Activated T-cell treated with anti-CD3 and anti-CD28 coated beads, Interleukin-2, amount 50 U/mL, for 1 hour (primary cell): ENCODE results near the gene VTI1A.
"Not testable (repeated sequence)": the region's sequence is repeated elsewhere in the genome, so short reads cannot be mapped to it uniquely, and the experiment has no call there.

Experiments used
- DNase-seq: peaks from one replicate; pipeline ENCODE4 v3.0.0-alpha.2; 2020

The VTI1A gene

DNA sequence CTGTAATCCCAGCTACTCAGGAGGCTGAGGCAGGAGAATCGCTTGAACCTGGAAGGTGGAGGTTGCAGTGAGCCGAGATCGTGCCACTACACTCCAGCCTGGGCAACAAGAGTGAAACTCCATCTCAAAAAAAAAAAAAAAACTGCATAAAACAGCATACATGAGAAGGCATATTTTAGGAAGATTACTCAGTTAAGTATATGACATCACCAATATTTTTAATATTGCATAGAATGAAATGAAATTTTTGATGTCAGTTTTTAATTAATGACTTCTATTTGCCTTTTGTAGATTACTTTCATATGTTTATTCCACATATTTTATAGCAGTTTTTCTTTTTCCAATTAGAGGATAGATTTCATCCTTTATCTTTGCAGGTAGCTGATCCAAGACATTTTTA lies 284.4 kb downstream of the VTI1A start:
- DNase-seq, result not testable (repeated sequence)

DNA sequence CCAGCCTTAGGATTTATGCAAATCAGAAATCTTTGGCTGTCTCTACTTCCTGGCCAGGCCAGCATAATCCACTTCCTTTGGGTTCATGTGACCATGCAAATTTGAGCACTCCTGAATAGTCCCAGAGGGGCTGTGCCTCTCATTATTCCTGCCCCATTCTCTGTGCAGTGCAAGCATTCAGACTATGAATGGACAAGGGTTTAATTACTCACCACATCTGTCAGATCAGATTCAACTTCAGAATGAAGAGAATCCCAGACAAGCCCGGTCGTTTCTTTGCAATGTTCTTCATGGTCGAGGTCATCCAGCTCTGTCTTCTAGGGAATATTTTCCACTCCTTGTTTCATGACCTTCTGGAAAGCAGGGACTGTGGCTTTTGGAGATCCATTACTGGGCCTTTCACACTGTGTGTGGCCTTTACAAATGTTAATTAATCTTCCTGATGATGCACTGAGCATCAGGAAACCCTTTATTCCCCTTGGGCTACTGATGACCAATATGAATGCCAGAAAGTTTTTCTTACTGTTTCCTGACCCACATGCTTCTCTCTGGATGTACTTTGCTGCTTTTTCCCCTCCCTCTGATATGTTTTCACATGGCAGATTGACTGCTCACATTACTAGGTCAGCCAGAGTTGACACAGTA lies 285.4 kb downstream of the VTI1A start:
- no peak for DNase-seq

DNA sequence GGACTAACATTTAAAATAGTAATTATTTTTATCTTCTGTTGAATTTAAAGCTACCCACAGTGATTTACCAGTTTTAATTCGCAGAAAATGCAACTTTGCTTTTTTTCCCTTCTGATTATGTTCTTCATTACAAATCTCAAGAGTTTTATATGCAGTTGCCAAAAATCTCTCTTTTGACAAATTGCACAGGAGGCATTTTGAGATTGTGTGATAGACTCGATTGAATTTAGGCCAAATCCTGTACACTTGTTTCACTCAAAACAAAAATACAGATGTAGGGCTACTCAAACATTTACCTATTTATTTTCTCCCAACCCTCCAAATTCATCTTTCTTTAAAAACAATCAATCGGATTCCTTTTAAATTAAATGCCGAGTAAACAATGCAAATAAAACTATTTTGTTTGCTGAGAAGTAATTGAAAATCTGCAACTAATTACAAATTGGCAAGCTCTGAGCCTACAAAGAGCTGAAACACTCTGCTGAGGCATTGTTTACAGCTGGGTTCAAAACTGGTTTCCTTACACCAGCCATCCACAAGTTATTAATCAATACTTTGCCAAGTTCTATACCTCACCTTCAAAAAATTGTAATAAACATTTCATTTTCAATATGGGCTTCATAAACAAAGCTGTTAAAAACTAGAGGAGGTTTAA lies 288.2 kb downstream of the VTI1A start:
- DNase-seq, result no peak

DNA sequence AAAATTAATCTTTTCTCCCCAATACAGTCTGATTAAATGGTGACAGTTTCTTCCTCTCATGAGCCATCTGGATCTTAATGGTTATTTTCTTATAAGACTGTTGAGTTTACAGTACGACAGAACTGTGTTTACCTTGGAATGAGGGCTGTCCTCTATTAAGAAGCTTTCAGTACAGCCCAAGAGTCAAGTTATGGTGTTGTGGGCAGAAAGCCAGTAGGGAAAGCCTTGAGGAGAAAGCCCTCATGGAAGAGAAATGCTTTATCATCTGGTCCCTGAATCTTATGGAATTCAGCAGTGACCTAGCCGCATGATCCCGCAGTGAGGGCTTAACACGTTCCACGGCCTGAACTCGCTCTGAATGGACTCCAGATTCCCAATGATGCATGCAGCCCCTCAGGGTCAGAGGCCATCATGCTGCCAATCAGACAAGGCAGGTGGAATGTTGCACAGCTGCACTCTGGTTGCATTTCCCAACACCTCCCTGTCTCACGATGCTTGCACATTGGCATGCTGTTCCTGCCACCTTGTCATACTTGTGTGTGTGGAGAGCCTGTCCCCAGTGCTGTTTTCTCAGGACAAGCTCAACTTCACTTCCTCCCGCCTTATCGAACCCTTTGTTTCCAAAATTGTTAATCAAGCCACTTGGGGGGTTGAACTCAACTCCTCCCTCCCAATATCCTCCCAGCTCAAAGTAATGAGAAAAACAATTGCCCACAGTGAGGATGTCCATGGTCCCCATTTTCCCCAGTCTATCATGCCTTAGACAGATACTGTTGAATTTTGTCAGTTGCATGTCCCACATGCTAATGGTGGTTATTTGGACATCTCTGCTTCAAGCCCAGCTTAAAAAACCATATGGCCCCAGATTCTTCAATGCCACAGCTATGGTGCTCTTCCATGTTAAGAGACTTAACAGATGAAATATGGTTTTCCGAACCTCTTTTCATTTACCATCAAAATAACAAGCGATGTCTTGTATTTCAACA lies 291.9 kb downstream of the VTI1A start:
- no peak for DNase-seq

DNA sequence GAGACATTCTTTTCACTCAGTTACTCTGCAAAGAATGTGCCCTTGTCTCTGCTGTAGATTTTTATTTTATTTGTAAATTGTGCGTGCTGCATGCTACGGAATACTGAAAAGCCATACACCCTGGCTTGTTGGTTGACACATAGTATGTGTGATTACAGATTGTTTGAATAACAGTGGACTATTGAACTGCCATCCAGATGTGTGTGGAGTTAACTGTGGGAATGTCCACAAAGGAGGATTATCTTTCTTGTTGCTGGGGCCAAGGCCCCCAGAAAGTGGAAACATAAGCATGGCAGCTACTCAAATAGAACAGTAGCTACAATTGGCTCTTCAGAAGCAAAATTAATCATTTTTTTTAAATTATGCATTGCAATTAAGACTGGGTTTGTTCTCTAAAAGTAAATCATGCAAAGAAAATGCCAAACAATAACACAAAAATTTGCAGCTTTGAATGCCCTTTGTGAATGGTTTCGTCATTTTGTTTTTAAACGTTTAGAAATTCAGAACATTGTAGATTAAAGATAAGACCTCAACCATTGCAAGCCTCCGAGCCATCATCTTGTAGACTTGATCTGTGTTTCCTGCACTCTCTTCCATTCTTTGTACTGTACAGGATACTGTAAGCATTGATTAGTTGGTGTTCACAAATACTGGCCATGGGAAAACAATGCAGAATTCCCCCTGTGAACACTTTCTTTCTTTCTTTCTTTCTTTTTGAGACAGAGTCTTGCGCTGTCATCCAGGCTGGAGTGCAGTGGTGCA lies 292.8 kb downstream of the VTI1A start:
- no peak for DNase-seq

DNA sequence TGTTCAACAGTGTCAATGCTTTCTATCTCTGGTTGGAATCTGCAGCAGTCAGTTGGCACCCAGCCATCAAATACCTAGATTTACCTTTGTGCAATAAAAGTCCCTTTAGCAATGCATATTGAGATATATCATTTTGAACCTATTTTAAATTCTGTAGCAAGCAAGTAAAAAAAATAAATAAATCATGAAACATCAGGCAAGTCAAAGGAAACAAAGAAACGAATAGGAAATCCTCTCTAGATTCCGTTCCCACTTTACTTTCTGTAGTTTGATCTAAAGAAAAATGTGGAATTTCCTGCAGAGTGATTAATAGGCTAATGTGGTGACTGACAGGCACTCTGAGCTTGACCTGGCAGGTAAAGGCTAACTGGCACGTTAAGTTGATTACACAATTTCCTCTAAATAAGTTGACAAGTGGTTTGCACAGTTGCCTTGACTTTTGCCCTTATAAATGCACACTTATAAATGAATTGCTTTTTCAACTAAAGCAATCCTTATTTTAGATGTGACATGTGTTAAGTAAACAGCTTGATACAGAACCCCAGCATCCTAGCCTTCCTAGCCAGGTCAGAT lies 294.9 kb downstream of the VTI1A start:
- DNase-seq, result no peak

DNA sequence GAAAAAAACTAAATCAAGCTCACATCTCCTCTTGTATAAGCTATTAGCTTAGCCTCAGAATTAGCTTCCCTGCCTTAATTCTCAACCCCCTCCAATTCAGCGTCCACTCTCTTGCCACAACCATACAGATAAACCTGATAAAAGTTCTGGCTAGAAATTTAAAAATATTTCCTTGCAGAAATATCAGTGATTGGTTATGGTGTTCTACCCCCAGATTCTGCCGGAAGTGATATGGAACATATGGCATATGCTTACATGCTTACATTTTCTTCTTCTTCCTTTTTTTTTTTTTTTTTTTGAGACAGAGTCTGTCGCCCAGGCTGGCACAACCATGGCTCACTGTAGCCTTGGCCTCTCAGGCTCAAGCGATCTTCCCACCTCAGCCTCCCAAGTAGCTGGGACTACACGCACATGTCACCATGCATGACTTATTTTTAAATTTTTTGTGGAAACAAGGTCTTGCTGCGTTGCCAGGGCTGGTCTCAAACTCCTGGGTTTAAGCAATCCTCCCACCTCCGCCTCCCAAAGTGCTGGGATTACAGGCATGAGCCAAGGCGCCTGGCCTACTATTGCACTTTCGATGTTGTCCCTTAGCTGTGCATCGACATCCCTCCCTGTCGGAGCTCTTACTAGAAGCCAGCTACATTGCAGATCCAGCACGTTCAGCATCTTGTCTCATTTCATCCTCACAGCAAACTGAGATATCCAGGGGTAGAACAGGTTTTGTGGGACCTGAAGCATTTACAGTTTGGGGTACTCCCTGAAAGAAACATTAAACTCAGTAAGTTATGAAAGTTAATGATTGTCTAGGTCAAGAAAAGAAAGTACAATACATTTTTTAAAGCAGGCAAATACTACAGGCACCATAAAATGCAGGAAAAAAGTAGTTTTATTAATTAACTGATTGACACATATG lies 297.4 kb downstream of the VTI1A start:
- no peak for DNase-seq

DNA sequence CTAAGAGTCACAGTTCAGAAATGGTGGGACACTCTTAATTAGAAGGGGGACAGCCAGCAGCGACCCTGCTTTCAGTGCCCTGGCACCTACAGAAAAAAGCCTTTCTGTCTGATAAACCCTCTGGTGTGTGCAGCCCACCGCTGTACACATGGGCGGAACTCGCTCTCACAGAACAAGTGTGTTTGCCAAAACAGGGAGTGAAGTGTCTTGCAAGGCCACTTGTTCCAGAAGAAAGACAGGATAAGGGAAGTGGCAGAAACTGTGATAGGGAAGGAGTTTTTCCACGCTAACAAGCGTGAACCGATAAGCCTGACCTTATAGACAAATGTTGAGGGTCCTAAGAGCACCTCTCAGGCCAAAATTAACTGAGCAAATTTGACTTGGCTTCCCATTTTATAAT lies 299.3 kb downstream of the VTI1A start:
- DNase-seq, result no peak

DNA sequence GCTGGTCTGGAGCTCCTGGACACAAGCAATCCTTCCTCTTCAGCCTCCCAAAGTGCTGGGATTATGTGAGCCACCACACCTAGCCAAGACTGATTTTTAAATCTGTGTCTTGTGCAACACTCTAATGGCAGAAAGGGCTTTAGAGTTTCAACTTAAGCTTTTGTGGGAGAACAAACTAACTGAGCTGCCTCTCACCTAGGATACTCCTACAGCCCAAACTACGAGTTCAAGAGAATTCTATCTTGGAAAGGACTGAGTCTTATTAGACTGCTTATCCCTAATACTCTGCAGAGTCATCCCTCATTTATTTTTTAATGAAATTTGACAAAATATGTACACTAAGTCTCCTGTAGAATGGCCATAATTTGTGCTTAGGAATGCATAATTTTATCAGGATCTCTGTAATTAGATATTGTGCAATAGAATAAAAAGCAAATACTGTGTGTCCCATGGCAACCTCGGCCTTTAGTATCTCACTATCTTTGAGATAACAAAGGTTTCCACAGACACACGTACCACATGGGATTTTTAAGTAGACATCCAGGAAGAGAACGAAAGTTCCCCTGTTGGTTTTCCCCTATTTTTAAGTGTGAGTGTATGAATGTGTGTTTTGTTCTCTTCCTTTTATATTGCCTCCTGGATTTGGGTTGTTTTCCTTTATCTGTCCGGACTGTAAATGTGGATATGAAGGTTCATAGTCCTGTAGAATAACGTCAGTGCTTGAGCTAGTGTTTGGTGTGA lies 303.6 kb downstream of the VTI1A start:
- DNase-seq, result no peak

DNA sequence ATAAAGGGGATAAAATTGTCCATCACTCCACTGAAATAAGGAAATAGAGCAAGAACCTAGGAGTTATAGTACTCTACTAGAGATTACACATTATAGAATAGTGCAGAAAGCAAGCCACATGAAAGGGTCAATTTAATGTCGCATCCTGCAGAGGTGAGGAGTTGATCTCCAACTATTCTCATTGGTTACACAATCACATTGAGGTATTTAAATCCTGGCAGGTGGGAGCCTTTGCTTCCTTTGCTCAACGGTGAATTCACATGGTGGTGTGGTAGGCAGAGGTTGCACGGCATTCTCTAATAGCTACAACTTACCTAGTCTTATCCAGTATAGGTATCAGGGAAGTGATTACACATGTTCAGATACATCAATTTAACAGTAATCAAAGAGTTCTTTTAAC lies 304.6 kb downstream of the VTI1A start:
- DNase-seq, result no peak

DNA sequence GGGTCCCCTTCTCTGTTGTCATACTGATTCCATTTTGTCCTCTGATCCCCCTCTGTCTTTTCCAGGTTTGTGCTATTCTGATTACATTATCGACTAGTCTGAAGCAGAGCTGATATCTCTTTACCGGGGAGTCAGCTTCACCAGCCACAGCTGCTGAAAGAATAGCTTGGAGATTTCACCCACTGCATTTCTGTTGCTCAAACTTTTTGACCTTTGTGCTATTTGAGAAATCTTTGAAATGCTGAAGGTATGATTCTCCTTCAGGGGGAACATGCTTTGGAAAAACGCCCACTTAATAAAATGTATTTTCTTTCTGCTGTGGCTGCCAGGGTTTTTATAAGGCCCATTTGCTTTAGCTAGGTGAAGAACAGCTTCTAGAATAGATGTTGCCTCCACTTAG lies 305.3 kb downstream of the VTI1A start:
- no peak for DNase-seq

DNA sequence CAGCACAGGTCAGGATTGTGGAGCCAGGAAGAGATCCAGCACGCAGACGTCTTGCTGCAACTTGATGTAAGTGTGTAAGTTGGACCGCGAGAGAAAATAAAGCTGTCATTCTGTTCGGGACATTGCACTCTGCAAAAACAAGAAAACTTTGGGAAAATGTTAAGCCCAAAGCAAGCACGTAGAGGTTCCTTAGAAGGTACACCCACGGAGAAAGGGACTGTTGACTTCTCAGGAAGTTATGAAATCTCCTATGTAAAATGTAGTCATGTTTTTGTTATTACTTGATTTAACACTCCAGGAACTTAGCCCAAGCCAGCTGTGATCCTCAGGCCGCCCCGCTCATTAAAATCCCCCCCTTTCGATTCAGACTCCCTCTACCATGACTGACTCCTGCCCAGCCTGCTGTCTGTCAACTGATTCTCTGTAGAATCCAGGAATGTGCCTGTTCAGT lies 307.0 kb downstream of the VTI1A start:
- no peak for DNase-seq

DNA sequence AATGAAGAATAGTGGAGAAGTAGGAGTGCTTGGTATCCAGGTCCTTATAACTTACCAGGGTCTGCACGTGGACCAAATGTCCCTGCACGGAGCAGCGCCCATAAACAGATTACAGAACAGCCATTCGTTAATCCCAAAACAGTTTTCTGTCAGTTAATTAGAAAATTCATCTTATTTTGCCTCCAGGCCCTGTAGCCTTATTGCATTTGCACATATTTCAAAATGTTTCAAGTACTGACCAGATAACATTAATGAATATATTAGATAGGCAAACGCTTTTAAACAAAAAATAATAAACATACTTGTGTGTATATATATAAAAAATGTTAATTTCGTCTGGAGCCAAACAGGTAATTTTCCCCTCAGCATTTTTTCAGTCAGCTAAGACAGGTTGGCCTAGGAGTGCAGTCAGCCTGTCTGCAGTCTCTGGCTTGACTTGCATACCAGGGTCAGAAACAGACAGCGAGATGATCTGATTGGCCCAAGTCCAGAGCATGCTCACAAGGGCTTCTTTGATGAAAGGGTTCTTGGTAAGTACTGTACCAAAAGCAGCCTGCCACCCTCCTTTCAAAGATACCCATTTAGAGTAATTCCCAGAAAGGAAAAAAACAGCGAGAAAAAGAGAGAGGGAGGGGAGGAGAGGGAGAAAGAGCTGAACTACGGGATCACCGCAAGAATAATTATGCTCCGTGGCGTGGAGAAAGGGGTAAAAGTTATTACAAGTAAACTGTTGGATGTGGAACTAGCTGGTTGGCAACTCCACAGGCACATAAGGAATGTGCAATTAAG lies 308.6 kb downstream of the VTI1A start:
- DNase-seq, result no peak

DNA sequence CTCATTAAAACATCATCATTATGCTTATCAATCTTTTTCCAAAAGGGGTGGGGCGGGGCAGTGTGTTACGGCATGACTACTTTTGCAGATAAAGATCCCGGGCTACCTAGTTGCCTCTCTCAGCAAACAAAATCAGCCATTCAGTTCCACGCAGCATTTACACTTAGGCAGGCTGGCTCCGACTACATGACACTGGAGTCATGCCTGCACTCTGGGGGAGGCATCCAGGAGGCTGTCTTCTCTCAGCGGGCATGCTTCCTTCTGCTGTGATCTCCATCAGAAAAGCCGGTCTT lies 309.2 kb downstream of the VTI1A start:
- DNase-seq, result no peak

DNA sequence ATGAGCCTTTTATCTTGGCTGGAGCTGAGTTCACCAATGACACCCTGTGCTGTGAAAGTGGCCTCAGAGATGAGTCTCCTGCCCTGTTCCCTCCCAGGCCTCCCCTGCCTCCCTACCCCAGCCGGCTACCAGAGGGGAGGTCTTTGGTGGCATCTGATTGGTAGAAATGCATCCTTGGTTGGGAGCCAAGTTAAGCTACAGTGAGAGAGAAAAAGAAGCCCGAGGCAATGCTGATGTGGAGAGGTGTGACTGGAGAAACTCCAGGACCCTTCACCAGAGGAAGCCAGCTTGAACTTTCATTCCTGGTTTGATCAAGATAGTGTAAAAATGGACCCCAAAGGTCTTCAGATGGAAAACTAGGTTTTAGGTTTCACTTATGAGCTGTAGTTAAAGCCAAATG lies 311.9 kb downstream of the VTI1A start:
- no peak for DNase-seq

DNA sequence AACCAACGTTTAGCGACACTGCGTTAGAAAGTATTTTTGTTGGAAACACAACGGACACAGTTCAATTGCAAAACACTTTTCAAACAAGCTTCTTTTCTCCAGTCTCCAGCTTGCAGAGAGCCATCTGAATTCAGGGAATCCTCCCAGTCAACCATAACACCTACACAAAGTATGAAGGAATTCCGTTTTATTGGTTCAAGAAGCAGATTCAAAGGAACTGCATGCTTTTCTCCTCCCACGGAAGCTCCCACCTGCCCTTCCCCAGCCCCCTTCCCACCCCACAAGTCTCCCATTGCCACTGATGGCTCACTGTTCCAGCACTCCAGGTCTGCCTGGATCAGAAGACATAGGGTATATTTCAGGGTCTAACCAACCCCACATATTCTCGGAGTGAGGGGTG lies 312.5 kb downstream of the VTI1A start:
- DNase-seq, result no peak

DNA sequence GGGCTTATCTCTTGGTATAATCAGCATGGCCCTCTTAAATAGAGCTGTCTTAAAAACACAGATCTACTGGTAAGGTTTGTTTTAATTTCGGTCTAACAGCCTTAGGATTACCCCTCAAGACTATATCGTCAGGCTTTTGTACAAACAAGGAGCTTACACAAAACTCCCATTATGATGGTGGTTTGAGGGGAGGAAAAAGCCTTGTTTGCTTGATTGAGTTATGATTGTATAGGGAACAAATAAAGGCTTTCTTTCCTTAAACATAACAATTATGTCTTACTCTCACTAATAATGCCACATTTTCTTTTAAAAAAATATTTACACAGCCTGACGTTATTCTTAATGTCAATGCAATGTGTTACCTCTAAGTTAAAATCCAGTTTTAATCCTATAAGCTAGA lies 314.2 kb downstream of the VTI1A start:
- no peak for DNase-seq

DNA sequence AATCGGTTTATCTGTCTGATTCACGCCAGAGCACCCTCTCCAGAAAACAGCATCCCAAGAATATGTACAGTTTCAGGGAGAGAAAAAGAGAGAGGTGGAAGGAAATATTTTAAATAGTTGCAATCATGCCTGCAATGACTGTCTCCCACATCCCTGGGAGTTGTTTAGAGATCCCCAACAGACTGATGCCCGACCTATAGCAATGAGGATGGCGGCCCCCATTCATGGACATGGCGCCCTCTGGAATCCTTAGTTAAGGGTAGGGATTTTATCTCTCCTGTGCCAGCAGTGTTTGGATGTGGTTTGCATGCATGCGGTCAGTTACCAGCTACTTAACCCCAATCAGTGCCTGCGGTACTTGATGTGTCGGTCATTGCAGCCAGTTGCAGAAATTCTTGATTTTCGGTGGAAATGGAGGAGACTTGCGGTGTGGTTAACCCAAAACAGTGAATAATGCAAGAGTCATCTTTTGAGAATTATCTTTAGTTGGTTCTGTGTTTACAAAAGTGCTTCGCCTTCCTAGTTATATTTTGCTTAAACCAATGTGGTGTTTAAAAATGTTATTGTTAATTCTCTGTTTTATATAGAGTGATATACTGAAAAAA lies 317.0 kb downstream of the VTI1A start:
- no peak for DNase-seq

DNA sequence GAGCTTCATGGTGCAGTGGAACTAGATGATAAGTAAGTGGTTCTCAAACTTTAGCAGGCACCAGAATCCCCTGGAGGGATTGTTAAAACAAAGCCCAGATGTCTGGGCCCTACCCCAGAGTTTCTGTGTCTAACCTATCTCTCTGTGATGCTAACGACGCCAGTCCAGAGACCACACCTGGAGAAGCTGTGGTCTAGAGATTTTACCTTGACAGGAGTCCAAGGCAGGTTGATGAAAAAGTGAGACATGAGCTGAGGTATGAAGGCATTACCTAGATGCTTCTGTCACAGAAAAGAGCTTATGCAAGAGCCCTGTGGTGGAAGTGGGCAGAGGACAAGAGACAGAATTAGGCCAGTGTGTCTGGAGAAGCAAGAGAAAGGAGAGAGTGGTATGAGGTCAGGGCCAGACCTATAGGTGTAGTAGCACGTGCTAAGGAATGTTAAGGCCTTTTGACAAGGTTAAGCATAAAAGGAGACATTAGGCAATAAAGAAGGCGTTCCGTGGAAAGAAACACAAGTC lies 318.8 kb downstream of the VTI1A start:
- no peak for DNase-seq
